HG03558 (cell line): ENCODE data around the gene IRF4.

Experiments
- ATAC-seq: cut with Tn5 transposase; IDR thresholded peaks from one replicate; pipeline ENCODE4 v1.9.1; 2021; ENCODE audit warnings: moderate number of reproducible peaks; ENCODE audit not compliant: unreplicated experiment; ENCODE audit errors: extremely low read depth

The IRF4 gene

GRCh38 chr6:391559-392440 lies at the start of gene IRF4:
TSS of gene IRF4 (plus strand) at chr6:391752. CDS start at chr6:393153, 1,401 bp downstream.
- ATAC-seq = no peak

- ATAC-seq = peak; percentile 46
Measured at GRCh38 chr6:341914-342831, 49.4 kb upstream of the IRF4 start.

GRCh38 chr6:342832-343179 lies 48.7 kb upstream of the IRF4 start:
- ATAC-seq = no peak

GRCh38 chr6:343226-343935 lies 48.2 kb upstream of the IRF4 start:
- ATAC-seq = no peak

- ATAC-seq = no peak
Measured at GRCh38 chr6:343960-344815, 47.4 kb upstream of the IRF4 start.

- ATAC-seq = no peak
Measured at GRCh38 chr6:344816-345340, 46.7 kb upstream of the IRF4 start.

- no peak for ATAC-seq
Measured at GRCh38 chr6:345747-346385, 45.7 kb upstream of the IRF4 start.

- ATAC-seq = no peak
Measured at GRCh38 chr6:346386-347030, 45.0 kb upstream of the IRF4 start.

GRCh38 chr6:347232-347631 lies 44.3 kb upstream of the IRF4 start:
- ATAC-seq = peak; percentile 83

- no peak for ATAC-seq
Measured at GRCh38 chr6:347951-348859, 43.3 kb upstream of the IRF4 start.

- no peak for ATAC-seq
Measured at GRCh38 chr6:348860-349396, 42.6 kb upstream of the IRF4 start.

- ATAC-seq = no peak
Measured at GRCh38 chr6:349491-349921, 42.0 kb upstream of the IRF4 start.

GRCh38 chr6:350371-350770 lies 41.2 kb upstream of the IRF4 start:
- no peak for ATAC-seq

GRCh38 chr6:351011-351866 lies 40.3 kb upstream of the IRF4 start:
- no peak for ATAC-seq

- no peak for ATAC-seq
Measured at GRCh38 chr6:351867-352289, 39.7 kb upstream of the IRF4 start.

GRCh38 chr6:352474-352873 lies 39.1 kb upstream of the IRF4 start:
- no peak for ATAC-seq
